Heart left ventricle (tissue), 13 donors: ENCODE data around the gene ZDHHC1.

ENCODE experiments used
- CTCF ChIP-seq, 12 donors: fragments of 200-600 bp; sonication (generic) in 4 of 12; IDR thresholded peaks; one replicate each; pipeline versions ENCODE4 v1.5.0 to v1.8.0; 2018 to 2022; ENCODE audit warnings: antibody characterized with exemption in 12 of 12, mild to moderate bottlenecking in 5 of 12
- POLR2A ChIP-seq, 2 donors: fragments of 450-650 bp; IDR thresholded peaks; one replicate each; pipeline ENCODE4 v1.6.1; 2017; ENCODE audit warnings: antibody characterized with exemption in 2 of 2, mild to moderate bottlenecking in 2 of 2, moderate library complexity in 2 of 2
- donor health status: ischemic (EF 13 %, LVEDD 7.1; RV severe dilation, severe dysfunction).
- donor health status: DM: no; HTN: yes; CAD: no.
- donor health status: DM: no; HTN: no; CAD: no.
- donor health status: ischemic (EF 25% LVEDD 6.9; RV normal size, moderate dysfunction).
- donor health status: ischemic (EF 25% LVEDD 5.7; RV mildly dilated, moderate dysfunction).
- donor health status: ischemic (EF 35%, LVEDD 5.7; RV mildly dilated, moderate dysfunction).
- donor health status: nonischemic (EF 11% LVEDD 7.7; RV severe dilation, severe dysfunction).
- donor health status: DM: yes; HTN: yes; CAD: no.
- donor health status: PGD.
- donor health status: ischemic (EF 29% LVEDD 5.4; RV normal size, mild dysfunction).
- donor health status: nonischemic (EF 23%, LVEDD 6.1; RV moderate dilation, normal function).

GRCh38 chr16:67457611-67458010 is 41.3 kb upstream of the ZDHHC1 start:
- TF ChIP-seq CTCF (IDR thresholded peaks at IDR 0.05), result no peak
- no peak for TF ChIP-seq POLR2A (IDR thresholded peaks at IDR 0.05)
